NCI-H446 (cell line): ENCODE measurements around the gene ZNF630.
"Not testable (repeated sequence)": the region's sequence is repeated elsewhere in the genome, so short reads cannot be mapped to it uniquely, and the experiment has no call there.

ENCODE experiments used
- DNase-seq, 2 experiments: peaks; one replicate each; lab custom pipeline; 2025; lab: John Stamatoyannopoulos, UW

ZNF630 gene

GRCh38 chrX:48071064-48071985 is at the start of gene ZNF630:
Gene ZNF630 (minus strand): TSS chrX:48071640. CDS start chrX:48066886, 4,754 bp downstream.
- DNase-seq, result peak in 1 of 2 experiments; percentile 7

GRCh38 chrX:48107717-48108116 is 36.3 kb upstream of the ZNF630 start:
- peak in 1 of 2 experiments; percentile 27 for DNase-seq

- no peak for DNase-seq
Observed at GRCh38 chrX:48102874-48103374, 31.5 kb upstream of the ZNF630 start.

- no peak for DNase-seq
Observed at GRCh38 chrX:48101443-48101842, 30.0 kb upstream of the ZNF630 start.

- DNase-seq, result not testable (repeated sequence)
Observed at GRCh38 chrX:48092558-48092957, 21.1 kb upstream of the ZNF630 start.

GRCh38 chrX:48090123-48090522 is 18.7 kb upstream of the ZNF630 start:
- no peak for DNase-seq

GRCh38 chrX:48086082-48086481 is 14.6 kb upstream of the ZNF630 start:
- no peak for DNase-seq

- no peak for DNase-seq
Observed at GRCh38 chrX:48083706-48084105, 12.3 kb upstream of the ZNF630 start.

- DNase-seq, result peak in 1 of 2 experiments; percentile 29
Observed at GRCh38 chrX:48083212-48083611, 11.8 kb upstream of the ZNF630 start.

GRCh38 chrX:48076343-48076742 is 4.9 kb upstream of the ZNF630 start:
- no peak for DNase-seq

- no peak for DNase-seq
Observed at GRCh38 chrX:48071986-48072605, 656 bp upstream of the ZNF630 start.

- DNase-seq, result peak in 1 of 2 experiments; percentile 2
Observed at GRCh38 chrX:48068096-48068887, 3.1 kb downstream of the ZNF630 start.

- no peak for DNase-seq
Observed at GRCh38 chrX:48064261-48064660, 7.2 kb downstream of the ZNF630 start.

GRCh38 chrX:48059296-48059639 is 12.2 kb downstream of the ZNF630 start:
- no peak for DNase-seq

- DNase-seq, result no peak
Observed at GRCh38 chrX:48058621-48059295, 12.7 kb downstream of the ZNF630 start.

GRCh38 chrX:48046846-48047245 is 24.6 kb downstream of the ZNF630 start:
- DNase-seq, result no peak

- DNase-seq, result no peak
Observed at GRCh38 chrX:48045410-48046311, 25.8 kb downstream of the ZNF630 start.

- no peak for DNase-seq
Observed at GRCh38 chrX:48043056-48043455, 28.4 kb downstream of the ZNF630 start.

- DNase-seq, result no peak
Observed at GRCh38 chrX:48035891-48036290, 35.5 kb downstream of the ZNF630 start.

- not testable (repeated sequence) for DNase-seq
Observed at GRCh38 chrX:48030641-48031173, 40.7 kb downstream of the ZNF630 start.
